Mesenchymal stem cell (in vitro differentiated cells and primary cell): ENCODE results near the gene SCN8A.

ENCODE experiments used
- DNase-seq: peaks from one replicate; pipeline ENCODE4 v3.0.0-alpha.2; 2013
- H2AFZ ChIP-seq: one replicate; pipeline ENCODE4 v1.6.1; 2013; ENCODE audit warnings: low read depth, mild to moderate bottlenecking, control low read depth, inconsistent platforms, low read length, moderate library complexity
- H2AK5ac ChIP-seq: 2 replicates; pipeline ENCODE4 v1.6.1; 2013; ENCODE audit warnings: low read length, moderate library complexity, mild to moderate bottlenecking, inconsistent platforms; ENCODE audit not compliant: severe bottlenecking
- H2BK120ac ChIP-seq: one replicate; pipeline ENCODE4 v1.6.1; 2013; ENCODE audit warnings: low read depth, mild to moderate bottlenecking, inconsistent platforms, low read length, moderate library complexity
- H2BK12ac ChIP-seq, 2 experiments: one replicate each; pipeline ENCODE4 v1.6.1; 2013; ENCODE audit warnings: inconsistent platforms in 2 of 2, low read length in 2 of 2, mild to moderate bottlenecking in 2 of 2, moderate library complexity in 2 of 2, control low read depth in 1 of 2
- H2BK15ac ChIP-seq: one replicate; pipeline ENCODE4 v1.6.1; 2013; ENCODE audit warnings: mild to moderate bottlenecking, low read depth, inconsistent platforms; ENCODE audit not compliant: poor library complexity, severe bottlenecking
- H2BK5ac ChIP-seq: 2 replicates; pipeline ENCODE4 v1.6.1; 2013; ENCODE audit warnings: low read depth, mild to moderate bottlenecking, low read length, control low read depth, inconsistent platforms; ENCODE audit not compliant: poor library complexity, severe bottlenecking
- H3K14ac ChIP-seq, 2 experiments: one replicate each; pipeline ENCODE4 v1.6.1; 2013; ENCODE audit warnings: inconsistent platforms in 2 of 2, low read length in 2 of 2, control low read depth in 1 of 2, mild to moderate bottlenecking in 1 of 2, moderate library complexity in 1 of 2
- H3K18ac ChIP-seq, 2 experiments: one replicate each; pipeline ENCODE4 v1.6.1; 2013; ENCODE audit warnings: inconsistent platforms in 2 of 2, low read length in 2 of 2, control low read depth in 1 of 2, low read depth in 1 of 2, mild to moderate bottlenecking in 1 of 2
- H3K23ac ChIP-seq, 2 experiments: one replicate each; pipeline ENCODE4 v1.6.1; 2013; ENCODE audit warnings: inconsistent platforms in 2 of 2, low read length in 2 of 2, mild to moderate bottlenecking in 2 of 2, moderate library complexity in 2 of 2, control low read depth in 1 of 2
- H3K27ac ChIP-seq: 2 replicates; pipeline ENCODE4 v1.5.1; 2013; ENCODE audit warnings: mild to moderate bottlenecking, moderate library complexity, low read length, control low read depth, inconsistent platforms; ENCODE audit not compliant: poor library complexity, severe bottlenecking
- H3K27me3 ChIP-seq, 2 experiments: 2 replicates each; pipeline versions ENCODE4 v1.6.1 to v1.7.0; 2013; ENCODE audit warnings: low read length in 2 of 2, mild to moderate bottlenecking in 2 of 2, moderate library complexity in 2 of 2, control low read depth in 1 of 2, inconsistent platforms in 1 of 2; ENCODE audit not compliant: control insufficient read depth in 1 of 2, insufficient read depth in 1 of 2
- H3K36me3 ChIP-seq, 2 experiments: 2 replicates each; pipeline versions ENCODE4 v1.6.1 to v1.7.0; 2013; ENCODE audit warnings: low read length in 2 of 2, control low read depth in 1 of 2, inconsistent platforms in 1 of 2, low read depth in 1 of 2, mild to moderate bottlenecking in 1 of 2; ENCODE audit not compliant: insufficient read depth in 2 of 2, control insufficient read depth in 1 of 2
- H3K4ac ChIP-seq, 2 experiments: one replicate each; pipeline ENCODE4 v1.6.1; 2013; ENCODE audit warnings: inconsistent platforms in 2 of 2, low read length in 2 of 2, mild to moderate bottlenecking in 2 of 2, moderate library complexity in 2 of 2, control low read depth in 1 of 2, low read depth in 1 of 2
- H3K4me1 ChIP-seq: 2 replicates; pipeline ENCODE4 v1.6.1; 2013; ENCODE audit warnings: low read depth, low read length, control low read depth; ENCODE audit not compliant: control insufficient read depth, insufficient read depth
- H3K4me2 ChIP-seq: 2 replicates; pipeline ENCODE4 v1.6.1; 2013; ENCODE audit warnings: low read length, mild to moderate bottlenecking, inconsistent platforms; ENCODE audit not compliant: poor library complexity, severe bottlenecking
- H3K4me3 ChIP-seq, 2 experiments: 2 replicates each; pipeline versions ENCODE4 v1.5.1 to v1.7.0; 2013; ENCODE audit warnings: low read length in 2 of 2, mild to moderate bottlenecking in 2 of 2, control low read depth in 1 of 2, low read depth in 1 of 2; ENCODE audit not compliant: insufficient read depth in 1 of 2
- H3K79me1 ChIP-seq: replicated peaks from 2 replicates; pipeline ENCODE4 v1.6.1; 2013; ENCODE audit warnings: mild to moderate bottlenecking, control low read depth, low read length, inconsistent platforms; ENCODE audit not compliant: poor library complexity, severe bottlenecking
- H3K9ac ChIP-seq: 2 replicates; pipeline ENCODE4 v1.7.0; 2013; ENCODE audit warnings: mild to moderate bottlenecking, low read length, moderate library complexity
- H3K9me3 ChIP-seq: 2 replicates; pipeline ENCODE4 v1.7.0; 2013; ENCODE audit warnings: mild to moderate bottlenecking, low read length; ENCODE audit not compliant: control insufficient read depth
- H4K8ac ChIP-seq: one replicate; pipeline ENCODE4 v1.6.1; 2013; ENCODE audit warnings: inconsistent platforms, mild to moderate bottlenecking, low read length, moderate library complexity
- H4K91ac ChIP-seq: one replicate; pipeline ENCODE4 v1.6.1; 2013; ENCODE audit warnings: mild to moderate bottlenecking, low read length, inconsistent platforms
- WGBS: methylation state at CpG from one replicate; pipeline ENCODE4 v1.1.7; 2013; ENCODE audit warnings: mixed read lengths; 5-methylcytosine and 5-hydroxymethylcytosine counted together

The SCN8A gene

DNA sequence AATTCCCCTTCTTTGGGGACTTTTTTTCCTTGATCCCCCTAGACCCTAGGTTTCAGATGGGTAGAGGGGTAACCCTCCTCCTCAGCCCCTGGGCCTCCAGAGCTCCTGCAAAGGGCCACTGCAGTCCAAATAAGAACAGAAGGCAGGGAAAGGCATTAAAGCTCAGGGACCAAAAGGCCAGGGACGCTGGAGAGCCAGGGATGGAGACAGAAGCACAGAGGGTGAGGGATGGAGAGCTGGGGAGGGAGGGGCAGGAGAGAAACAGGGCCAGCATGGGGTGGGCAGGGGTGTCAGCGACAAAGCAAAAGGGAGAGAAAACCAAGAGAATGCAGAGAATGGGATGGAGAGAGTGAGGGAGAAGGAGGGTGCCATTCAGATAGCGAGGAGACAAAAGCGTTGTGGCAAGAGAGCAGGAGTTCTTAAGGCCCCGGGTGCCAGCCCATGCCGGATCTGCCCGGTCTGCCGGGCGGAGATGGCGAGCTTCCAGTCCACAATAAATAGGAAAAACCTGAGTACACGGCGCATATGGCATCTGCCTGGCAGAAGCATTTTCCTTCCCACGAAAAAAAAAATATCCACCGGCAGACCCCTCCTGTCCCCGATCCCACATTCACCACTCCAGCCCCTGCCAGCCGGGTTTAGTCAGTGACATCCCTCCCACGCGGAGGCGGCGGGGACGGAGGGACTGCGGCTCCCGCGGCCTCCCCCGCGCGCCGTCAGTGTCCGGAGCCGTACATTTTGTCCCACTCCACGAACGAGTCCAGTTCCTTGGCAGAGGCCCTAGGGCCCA, 228.9 kb downstream of the SCN8A start:
- no peak overlapping the region for H4K8ac ChIP-seq
- no peaks in the 10 kb centered on the region for H3K79me1 ChIP-seq
- H2BK15ac ChIP-seq = no peak overlapping the region
- no peak overlapping the region for H3K27ac ChIP-seq
- peak overlapping the region in 1 of 2 experiments; percentile 36 for H3K23ac ChIP-seq
- no peak overlapping the region for H3K4me3 ChIP-seq
- H2AK5ac ChIP-seq = no peak overlapping the region
- H2BK5ac ChIP-seq = no peak overlapping the region
- no peak overlapping the region for H3K9ac ChIP-seq
- no peak overlapping the region for H3K4me2 ChIP-seq
- no peak for DNase-seq
- no peak overlapping the region for H3K18ac ChIP-seq
- H3K4ac ChIP-seq = no peak overlapping the region
- H3K9me3 ChIP-seq = no peaks in the 10 kb centered on the region
- no peak overlapping the region for H2BK120ac ChIP-seq
- WGBS = 76% methylated on average over 32 of the region's 32 CpGs
- H3K36me3 ChIP-seq = peaks cover 0 to 3% of the 10 kb centered on the region in 2 experiments
- H4K91ac ChIP-seq = no peak overlapping the region
- H3K27me3 ChIP-seq = peaks cover 24 to 56% of the 10 kb centered on the region in 2 experiments
- peak overlapping the region in 1 of 2 experiments; percentile 64 for H3K14ac ChIP-seq
- no peak overlapping the region for H2BK12ac ChIP-seq
- H3K4me1 ChIP-seq = peaks cover 6% of the 10 kb centered on the region
- H2AFZ ChIP-seq = no peak overlapping the region

DNA sequence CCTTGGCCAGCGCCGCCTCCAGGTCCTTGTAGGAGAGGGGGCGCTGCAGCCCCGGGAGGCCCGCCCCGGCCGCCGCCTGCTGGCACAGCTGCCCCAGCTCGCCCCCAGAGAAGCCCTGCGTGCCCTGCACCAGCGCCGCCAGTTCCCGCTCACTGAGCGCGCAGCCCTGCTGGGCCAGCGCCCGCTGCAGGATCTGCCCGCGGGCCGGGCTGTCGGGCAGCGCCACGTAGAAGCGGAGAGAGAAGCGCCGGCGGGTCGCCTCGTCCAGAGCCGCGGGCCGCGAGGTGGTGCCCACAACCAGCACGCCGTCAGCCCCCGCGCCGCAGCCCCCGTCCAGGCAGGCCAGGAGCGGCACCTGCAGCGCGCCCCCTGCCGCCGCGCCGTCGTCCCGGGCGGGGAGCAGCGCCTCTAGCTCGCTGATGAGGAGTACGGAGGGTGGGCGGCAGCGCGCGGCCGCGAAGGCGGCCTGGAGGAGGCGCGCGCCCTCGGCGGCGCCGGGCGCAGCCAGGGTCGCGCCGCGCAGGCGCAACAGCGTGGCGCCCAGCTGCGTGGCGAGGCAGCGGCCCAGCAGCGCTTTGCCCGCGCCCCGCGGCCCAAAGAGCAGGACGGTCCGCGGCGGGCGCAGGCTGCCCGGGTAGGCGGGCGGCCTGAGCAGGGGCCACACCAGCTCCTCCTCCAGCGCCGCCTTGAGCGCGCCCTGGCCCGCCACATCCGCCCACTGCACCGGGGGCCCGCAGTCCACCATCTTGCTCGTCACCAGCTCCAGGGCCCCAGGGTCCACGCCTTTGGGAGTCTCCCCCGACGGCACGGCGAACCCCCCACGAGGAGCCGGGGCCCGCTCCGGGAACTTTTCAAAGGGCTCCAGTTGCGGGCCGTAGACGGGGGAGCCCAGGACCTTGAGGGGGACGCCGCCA, 229.8 kb downstream of the SCN8A start:
- no peak for DNase-seq
- Histone ChIP-seq H3K79me1 (no peaks in the 10 kb centered on the region), H3K4me2 (no peak overlapping the region), H3K4me3 (no peak overlapping the region), H3K9ac (peak overlapping the region; percentile 55), H2BK120ac (no peak overlapping the region), H2BK15ac (peak overlapping the region; percentile 81), H4K91ac (peak overlapping the region; percentile 46), H2AFZ (no peak overlapping the region), H3K4ac (no peak overlapping the region), H3K23ac (no peak overlapping the region), H3K27me3 (peaks cover 24 to 48% of the 10 kb centered on the region in 2 experiments), H3K18ac (no peak overlapping the region), H3K36me3 (peaks cover 0 to 3% of the 10 kb centered on the region in 2 experiments), H3K9me3 (no peaks in the 10 kb centered on the region), H2BK5ac (no peak overlapping the region), H3K14ac (no peak overlapping the region), H3K27ac (no peak overlapping the region), H3K4me1 (peaks cover 6% of the 10 kb centered on the region), H4K8ac (peak overlapping the region; percentile 67), H2BK12ac (peak overlapping the region in 1 of 2 experiments; percentile 35), H2AK5ac (no peak overlapping the region)
- WGBS = 60% methylated on average over 85 of the region's 113 CpGs

DNA sequence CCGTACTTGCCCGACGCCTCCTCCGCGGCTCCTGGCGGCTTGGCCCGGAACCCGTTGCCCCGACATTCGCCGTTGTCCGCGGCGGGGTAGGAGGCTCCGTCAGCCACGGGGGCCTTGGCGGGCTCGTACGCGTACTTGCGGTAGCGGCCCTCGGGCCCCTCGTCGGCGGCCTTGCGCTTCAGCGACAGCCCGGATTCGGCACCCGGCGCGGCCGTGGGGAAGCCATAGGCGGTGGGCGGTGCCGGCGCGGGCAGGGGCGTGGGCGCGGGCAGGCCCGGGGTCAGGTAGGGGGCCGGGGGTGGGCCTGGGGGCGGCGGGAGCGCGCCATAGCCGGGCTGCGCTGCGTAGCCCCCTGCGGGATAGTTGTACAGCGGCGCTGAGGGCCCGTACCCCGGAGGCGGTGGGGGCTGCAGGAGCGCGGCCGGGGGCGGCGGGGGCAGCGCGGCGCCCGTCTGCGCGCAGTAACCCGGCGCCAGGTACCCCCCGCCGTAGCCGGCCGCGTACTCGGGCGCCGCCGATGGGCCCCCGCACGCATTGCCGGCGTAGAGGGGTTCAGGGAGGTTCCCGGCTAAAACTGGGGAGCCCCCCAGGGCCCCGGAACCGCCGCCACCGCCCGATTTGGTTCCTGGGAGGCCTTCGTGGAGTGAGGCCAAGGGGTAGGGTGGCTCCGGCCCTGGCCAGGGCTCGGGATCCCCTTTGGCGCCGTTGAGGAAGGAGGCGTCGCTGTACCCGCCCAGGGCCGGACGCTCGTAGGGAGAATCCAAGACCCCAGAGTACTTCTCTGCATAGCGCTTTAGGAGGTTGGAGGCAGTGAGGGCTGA, 230.6 kb downstream of the SCN8A start:
- Histone ChIP-seq H3K23ac (peak overlapping the region in 1 of 2 experiments; percentile 51), H4K91ac (peak overlapping the region; percentile 23), H3K9me3 (no peaks in the 10 kb centered on the region), H3K4me3 (no peak overlapping the region), H3K9ac (peak overlapping the region; percentile 55), H3K36me3 (peaks cover 0 to 3% of the 10 kb centered on the region in 2 experiments), H2AFZ (no peak overlapping the region), H2AK5ac (no peak overlapping the region), H3K79me1 (no peaks in the 10 kb centered on the region), H3K4me1 (peaks cover 6% of the 10 kb centered on the region), H3K27me3 (peaks cover 24 to 39% of the 10 kb centered on the region in 2 experiments), H2BK15ac (no peak overlapping the region), H2BK12ac (no peak overlapping the region), H4K8ac (peak overlapping the region; percentile 67), H2BK120ac (no peak overlapping the region), H3K18ac (no peak overlapping the region), H3K4ac (no peak overlapping the region), H2BK5ac (no peak overlapping the region), H3K27ac (no peak overlapping the region), H3K4me2 (no peak overlapping the region), H3K14ac (no peak overlapping the region)
- DNase-seq = no peak
- 76% methylated on average over 79 of the region's 101 CpGs for WGBS
